ENCODE results near the gene EGFR.

DNA sequence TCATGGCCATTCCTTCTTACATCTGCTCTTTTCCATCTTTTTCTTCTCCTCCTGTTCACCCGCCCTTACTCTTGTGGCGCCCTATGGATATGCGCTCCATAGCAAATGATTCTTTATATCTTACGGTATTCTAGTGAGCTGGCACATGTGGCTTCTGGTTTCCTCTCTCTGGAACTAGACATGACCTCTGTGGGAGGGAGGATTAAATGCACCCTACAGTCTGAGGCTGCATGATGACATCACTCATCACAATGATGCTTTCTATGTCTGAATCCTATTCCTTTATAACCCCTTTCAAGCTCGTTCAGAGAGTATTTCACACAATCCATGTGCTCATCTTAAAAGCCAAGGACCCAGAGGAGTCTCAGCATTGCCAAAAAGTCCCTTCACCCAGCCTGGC is 153.3 kb downstream of the EGFR start:
- TF ChIP-seq, protein P1, sequence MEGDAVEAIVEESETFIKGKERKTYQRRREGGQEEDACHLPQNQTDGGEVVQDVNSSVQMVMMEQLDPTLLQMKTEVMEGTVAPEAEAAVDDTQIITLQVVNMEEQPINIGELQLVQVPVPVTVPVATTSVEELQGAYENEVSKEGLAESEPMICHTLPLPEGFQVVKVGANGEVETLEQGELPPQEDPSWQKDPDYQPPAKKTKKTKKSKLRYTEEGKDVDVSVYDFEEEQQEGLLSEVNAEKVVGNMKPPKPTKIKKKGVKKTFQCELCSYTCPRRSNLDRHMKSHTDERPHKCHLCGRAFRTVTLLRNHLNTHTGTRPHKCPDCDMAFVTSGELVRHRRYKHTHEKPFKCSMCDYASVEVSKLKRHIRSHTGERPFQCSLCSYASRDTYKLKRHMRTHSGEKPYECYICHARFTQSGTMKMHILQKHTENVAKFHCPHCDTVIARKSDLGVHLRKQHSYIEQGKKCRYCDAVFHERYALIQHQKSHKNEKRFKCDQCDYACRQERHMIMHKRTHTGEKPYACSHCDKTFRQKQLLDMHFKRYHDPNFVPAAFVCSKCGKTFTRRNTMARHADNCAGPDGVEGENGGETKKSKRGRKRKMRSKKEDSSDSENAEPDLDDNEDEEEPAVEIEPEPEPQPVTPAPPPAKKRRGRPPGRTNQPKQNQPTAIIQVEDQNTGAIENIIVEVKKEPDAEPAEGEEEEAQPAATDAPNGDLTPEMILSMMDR (IDR thresholded peaks at IDR 0.05; ENCODE audit: poor library complexity, severe bottlenecking) = no peak
- TF ChIP-seq POLR2AphosphoS5 (IDR thresholded peaks at IDR 0.05) (no peak), RAD21 (conservative IDR thresholded peaks at IDR 0.05) (no peak), EZH2 (IDR thresholded peaks at IDR 0.05; ENCODE audit: borderline replicate concordance, insufficient read depth, low read length, poor library complexity, severe bottlenecking) (no peak), TAF1 (IDR thresholded peaks at IDR 0.05; ENCODE audit: low read depth) (no peak), EP300 (conservative IDR thresholded peaks at IDR 0.05; ENCODE audit: poor library complexity, severe bottlenecking) (no peak)
- TF ChIP-seq, protein P2, sequence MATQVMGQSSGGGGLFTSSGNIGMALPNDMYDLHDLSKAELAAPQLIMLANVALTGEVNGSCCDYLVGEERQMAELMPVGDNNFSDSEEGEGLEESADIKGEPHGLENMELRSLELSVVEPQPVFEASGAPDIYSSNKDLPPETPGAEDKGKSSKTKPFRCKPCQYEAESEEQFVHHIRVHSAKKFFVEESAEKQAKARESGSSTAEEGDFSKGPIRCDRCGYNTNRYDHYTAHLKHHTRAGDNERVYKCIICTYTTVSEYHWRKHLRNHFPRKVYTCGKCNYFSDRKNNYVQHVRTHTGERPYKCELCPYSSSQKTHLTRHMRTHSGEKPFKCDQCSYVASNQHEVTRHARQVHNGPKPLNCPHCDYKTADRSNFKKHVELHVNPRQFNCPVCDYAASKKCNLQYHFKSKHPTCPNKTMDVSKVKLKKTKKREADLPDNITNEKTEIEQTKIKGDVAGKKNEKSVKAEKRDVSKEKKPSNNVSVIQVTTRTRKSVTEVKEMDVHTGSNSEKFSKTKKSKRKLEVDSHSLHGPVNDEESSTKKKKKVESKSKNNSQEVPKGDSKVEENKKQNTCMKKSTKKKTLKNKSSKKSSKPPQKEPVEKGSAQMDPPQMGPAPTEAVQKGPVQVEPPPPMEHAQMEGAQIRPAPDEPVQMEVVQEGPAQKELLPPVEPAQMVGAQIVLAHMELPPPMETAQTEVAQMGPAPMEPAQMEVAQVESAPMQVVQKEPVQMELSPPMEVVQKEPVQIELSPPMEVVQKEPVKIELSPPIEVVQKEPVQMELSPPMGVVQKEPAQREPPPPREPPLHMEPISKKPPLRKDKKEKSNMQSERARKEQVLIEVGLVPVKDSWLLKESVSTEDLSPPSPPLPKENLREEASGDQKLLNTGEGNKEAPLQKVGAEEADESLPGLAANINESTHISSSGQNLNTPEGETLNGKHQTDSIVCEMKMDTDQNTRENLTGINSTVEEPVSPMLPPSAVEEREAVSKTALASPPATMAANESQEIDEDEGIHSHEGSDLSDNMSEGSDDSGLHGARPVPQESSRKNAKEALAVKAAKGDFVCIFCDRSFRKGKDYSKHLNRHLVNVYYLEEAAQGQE (IDR thresholded peaks at IDR 0.05; ENCODE audit: borderline replicate concordance) = no peak

All from neural cell (in vitro differentiated cells).